ENCODE results near the gene SYT4.
"Not testable (repeated sequence)": the region's sequence is repeated elsewhere in the genome, so short reads cannot be mapped to it uniquely, and the experiment has no call there.

SYT4 gene

GRCh38 chr18:43277164-43277600 is at the start of gene SYT4:
TSS of gene SYT4 (minus strand) at chr18:43277490. CDS start at chr18:43277281, 209 bp downstream.
- peaks cover 35% of the 10 kb centered on the region for H3K27me3 ChIP-seq
- TF ChIP-seq CTCF (IDR thresholded peaks at IDR 0.05): no peak
- no peaks in the 10 kb centered on the region for H3K4me1 ChIP-seq (ENCODE audit: control insufficient read depth in 1 of 2, insufficient read depth in 1 of 2, low read depth in 1 of 2, low read length in 1 of 2)
- no peaks in the 10 kb centered on the region for H3K36me3 ChIP-seq
- no peak within 1 kb of the TSS for H3K4me3 ChIP-seq (ENCODE audit: low read depth in 1 of 2, low read length in 1 of 2)
- no peaks in the 10 kb centered on the region for H3K9me3 ChIP-seq
- H3K27ac ChIP-seq: no peak within 1 kb of the TSS

- TF ChIP-seq CTCF (IDR thresholded peaks at IDR 0.05): no peak
- Histone ChIP-seq H3K4me3 (ENCODE audit: low read depth in 1 of 2, low read length in 1 of 2) (no peak overlapping the region), H3K36me3 (no peaks in the 10 kb centered on the region), H3K27me3 (no peaks in the 10 kb centered on the region), H3K4me1 (ENCODE audit: control insufficient read depth in 1 of 2, insufficient read depth in 1 of 2, low read depth in 1 of 2, low read length in 1 of 2) (no peaks in the 10 kb centered on the region), H3K9me3 (no peaks in the 10 kb centered on the region), H3K27ac (no peak overlapping the region)
These were observed 44.8 kb upstream of the SYT4 start for GRCh38 chr18:43322132-43322531.

GRCh38 chr18:43314941-43315340 is 37.7 kb upstream of the SYT4 start:
- no peaks in the 10 kb centered on the region for H3K9me3 ChIP-seq
- no peaks in the 10 kb centered on the region for H3K27me3 ChIP-seq
- H3K4me1 ChIP-seq (ENCODE audit: control insufficient read depth in 1 of 2, insufficient read depth in 1 of 2, low read depth in 1 of 2, low read length in 1 of 2): no peaks in the 10 kb centered on the region
- no peaks in the 10 kb centered on the region for H3K36me3 ChIP-seq
- no peak overlapping the region for H3K4me3 ChIP-seq (ENCODE audit: low read depth in 1 of 2, low read length in 1 of 2)
- H3K27ac ChIP-seq: no peak overlapping the region
- no peak for TF ChIP-seq CTCF (IDR thresholded peaks at IDR 0.05)

- Histone ChIP-seq H3K9me3 (no peaks in the 10 kb centered on the region), H3K36me3 (no peaks in the 10 kb centered on the region), H3K4me1 (ENCODE audit: control insufficient read depth in 1 of 2, insufficient read depth in 1 of 2, low read depth in 1 of 2, low read length in 1 of 2) (no peaks in the 10 kb centered on the region), H3K27me3 (no peaks in the 10 kb centered on the region), H3K27ac (no peak overlapping the region), H3K4me3 (ENCODE audit: low read depth in 1 of 2, low read length in 1 of 2) (no peak overlapping the region)
- TF ChIP-seq CTCF (IDR thresholded peaks at IDR 0.05): no peak
These were observed 35.6 kb upstream of the SYT4 start for GRCh38 chr18:43312891-43313290.

- H3K4me1 ChIP-seq (ENCODE audit: control insufficient read depth in 1 of 2, insufficient read depth in 1 of 2, low read depth in 1 of 2, low read length in 1 of 2): no peaks in the 10 kb centered on the region
- H3K36me3 ChIP-seq: no peaks in the 10 kb centered on the region
- H3K4me3 ChIP-seq (ENCODE audit: low read depth in 1 of 2, low read length in 1 of 2): no peak overlapping the region
- TF ChIP-seq CTCF (IDR thresholded peaks at IDR 0.05): no peak
- no peaks in the 10 kb centered on the region for H3K9me3 ChIP-seq
- no peaks in the 10 kb centered on the region for H3K27me3 ChIP-seq
- H3K27ac ChIP-seq: no peak overlapping the region
These were observed 32.9 kb upstream of the SYT4 start for GRCh38 chr18:43310239-43310638.

- H3K27me3 ChIP-seq: no peaks in the 10 kb centered on the region
- TF ChIP-seq CTCF (IDR thresholded peaks at IDR 0.05): no peak
- H3K9me3 ChIP-seq: no peaks in the 10 kb centered on the region
- H3K4me3 ChIP-seq (ENCODE audit: low read depth in 1 of 2, low read length in 1 of 2): no peak overlapping the region
- no peak overlapping the region for H3K27ac ChIP-seq
- no peaks in the 10 kb centered on the region for H3K36me3 ChIP-seq
- H3K4me1 ChIP-seq (ENCODE audit: control insufficient read depth in 1 of 2, insufficient read depth in 1 of 2, low read depth in 1 of 2, low read length in 1 of 2): no peaks in the 10 kb centered on the region
These were observed 26.1 kb upstream of the SYT4 start for GRCh38 chr18:43303376-43303775.

- H3K4me3 ChIP-seq (ENCODE audit: low read depth in 1 of 2, low read length in 1 of 2); H3K9me3 ChIP-seq; H3K36me3 ChIP-seq; H3K4me1 ChIP-seq (ENCODE audit: control insufficient read depth in 1 of 2, insufficient read depth in 1 of 2, low read depth in 1 of 2, low read length in 1 of 2); H3K27ac ChIP-seq; H3K27me3 ChIP-seq: not testable (repeated sequence)
These were observed 8.9 kb upstream of the SYT4 start for GRCh38 chr18:43286187-43286586.

All from neutrophil (primary cell).